Muscle layer of colon (tissue), 2 donors: ENCODE results near the gene GTF2H3.

ENCODE experiments used
- H3K27ac ChIP-seq: one replicate; pipeline ENCODE4 v1.7.0; 2013; ENCODE audit warnings: low read depth, mild to moderate bottlenecking, low read length, moderate library complexity
- H3K27me3 ChIP-seq, 2 donors: one replicate each; pipeline ENCODE4 v1.7.0; 2013; ENCODE audit warnings: low read length in 2 of 2, mild to moderate bottlenecking in 2 of 2; ENCODE audit not compliant: insufficient read depth in 2 of 2, control insufficient read depth in 1 of 2
- H3K36me3 ChIP-seq: one replicate; pipeline ENCODE4 v1.7.0; 2013; ENCODE audit warnings: mild to moderate bottlenecking, low read length; ENCODE audit not compliant: insufficient read depth
- H3K4me1 ChIP-seq: one replicate; pipeline ENCODE4 v1.7.0; 2013; ENCODE audit warnings: mild to moderate bottlenecking, low read length; ENCODE audit not compliant: insufficient read depth
- H3K4me3 ChIP-seq, 2 donors: one replicate each; pipeline ENCODE4 v1.7.0; 2013; ENCODE audit warnings: low read length in 2 of 2, low read depth in 1 of 2, mild to moderate bottlenecking in 1 of 2, moderate library complexity in 1 of 2
- H3K9ac ChIP-seq: one replicate; pipeline ENCODE4 v1.7.0; 2013; ENCODE audit warnings: low read length
- H3K9me3 ChIP-seq: one replicate; pipeline ENCODE4 v1.7.0; 2013; ENCODE audit warnings: mild to moderate bottlenecking, low read length
- donor health status: abdominal sarcoma.
- donor health status: Adenocarcinoma of cecum.

Gene GTF2H3

DNA sequence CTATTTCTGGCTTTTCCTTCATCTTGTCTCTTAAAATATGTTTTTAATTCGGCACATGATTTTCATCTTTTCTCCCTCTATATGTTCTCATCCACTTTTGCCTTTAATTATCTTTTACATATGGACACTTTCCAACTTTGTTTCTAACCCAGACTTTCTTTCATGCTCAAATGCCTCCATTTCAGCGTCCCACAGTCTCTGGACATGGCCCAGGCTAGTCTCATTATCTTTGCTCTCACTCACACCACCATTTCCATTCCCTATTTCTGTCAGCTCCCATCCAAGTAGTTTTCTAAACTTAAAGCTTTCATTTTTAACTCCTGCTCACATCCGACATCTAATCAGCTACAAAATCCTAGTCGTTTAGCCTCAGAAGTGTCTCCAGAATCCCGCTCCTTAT, 14.8 kb downstream of the GTF2H3 start:
- peaks cover 33% of the 10 kb centered on the region for H3K36me3 ChIP-seq
- H3K9me3 ChIP-seq, result no peaks in the 10 kb centered on the region
- H3K27me3 ChIP-seq, result no peaks in the 10 kb centered on the region
- no peaks in the 10 kb centered on the region for H3K4me1 ChIP-seq
- no peak overlapping the region for H3K9ac ChIP-seq
- H3K27ac ChIP-seq, result no peak overlapping the region
- H3K4me3 ChIP-seq, result no peak overlapping the region

DNA sequence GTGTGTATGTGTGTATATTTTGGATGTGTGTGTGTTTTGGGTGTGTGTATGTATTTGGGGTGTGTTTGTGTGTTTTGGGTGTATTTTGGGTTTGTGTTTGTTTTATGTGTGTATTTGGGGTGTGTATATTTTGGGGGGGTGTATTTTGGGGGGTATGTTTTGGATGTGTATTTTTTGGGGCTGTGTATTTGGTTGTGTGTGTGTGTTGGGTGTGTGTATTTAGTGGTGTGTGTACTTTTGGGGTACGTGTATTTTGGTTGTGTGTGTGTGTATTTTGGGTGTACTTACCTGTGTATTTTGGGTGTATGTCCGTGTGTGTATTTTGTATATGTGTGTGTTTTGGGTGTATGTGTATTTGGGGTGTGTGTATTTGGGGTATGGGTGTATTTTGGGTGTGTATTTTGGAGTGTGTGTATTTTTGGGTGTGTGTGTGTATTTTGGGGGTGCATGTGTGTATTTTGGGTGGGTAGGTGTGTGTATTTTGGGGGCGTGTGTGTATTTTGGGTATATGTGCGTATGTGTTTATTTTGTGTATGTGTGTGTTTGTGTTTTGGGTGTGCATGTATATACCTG, 20.6 kb downstream of the GTF2H3 start:
- Histone ChIP-seq H3K9me3 (no peaks in the 10 kb centered on the region), H3K36me3 (peaks cover 28% of the 10 kb centered on the region), H3K9ac (no peak overlapping the region)

GRCh38 chr12:123655420-123655819, 21.8 kb downstream of the GTF2H3 start:
- no peak overlapping the region for H3K27ac ChIP-seq
- no peak overlapping the region for H3K4me3 ChIP-seq
- H3K36me3 ChIP-seq, result peaks cover 31% of the 10 kb centered on the region
- H3K9ac ChIP-seq, result no peak overlapping the region
- no peaks in the 10 kb centered on the region for H3K4me1 ChIP-seq
- H3K9me3 ChIP-seq, result no peaks in the 10 kb centered on the region
- H3K27me3 ChIP-seq, result no peaks in the 10 kb centered on the region

More for the DNA sequence above, 20.6 kb downstream of the GTF2H3 start:
- H3K4me1 ChIP-seq, result no peaks in the 10 kb centered on the region
- no peak overlapping the region for H3K27ac ChIP-seq
- no peak overlapping the region for H3K4me3 ChIP-seq
- no peaks in the 10 kb centered on the region for H3K27me3 ChIP-seq

DNA sequence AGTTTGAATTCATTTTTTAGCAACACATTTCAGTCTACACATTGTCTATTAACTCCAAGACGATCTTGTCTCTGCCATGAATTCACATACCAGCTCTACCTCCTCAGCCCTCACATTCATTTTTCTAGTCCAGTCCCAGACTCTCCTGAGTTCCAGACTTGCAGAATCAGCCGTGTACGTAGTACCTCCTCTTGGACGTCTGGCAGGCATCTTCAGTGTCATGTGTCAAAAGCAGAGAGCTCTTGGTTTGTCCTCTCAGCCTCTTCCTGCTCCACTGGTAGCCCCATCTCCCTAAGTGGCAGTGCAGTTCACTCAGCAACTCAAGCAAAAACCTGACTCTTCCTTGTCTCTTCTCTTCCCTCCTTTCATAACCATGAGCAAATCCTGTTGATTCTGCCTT, 22.8 kb downstream of the GTF2H3 start:
- H3K27ac ChIP-seq, result no peak overlapping the region
- H3K36me3 ChIP-seq, result peaks cover 33% of the 10 kb centered on the region

GRCh38 chr12:123657211-123657610, 23.6 kb downstream of the GTF2H3 start:
- Histone ChIP-seq H3K9me3 (no peaks in the 10 kb centered on the region), H3K36me3 (peaks cover 28% of the 10 kb centered on the region), H3K9ac (no peak overlapping the region)

More for the DNA sequence above, 22.8 kb downstream of the GTF2H3 start:
- no peaks in the 10 kb centered on the region for H3K27me3 ChIP-seq
- H3K9me3 ChIP-seq, result no peaks in the 10 kb centered on the region
- H3K9ac ChIP-seq, result no peak overlapping the region
- no peak overlapping the region for H3K4me3 ChIP-seq
- H3K4me1 ChIP-seq, result no peaks in the 10 kb centered on the region

GRCh38 chr12:123659996-123660727, 26.5 kb downstream of the GTF2H3 start:
- H3K4me3 ChIP-seq, result no peak overlapping the region
- H3K36me3 ChIP-seq, result peaks cover 28% of the 10 kb centered on the region
- H3K4me1 ChIP-seq, result no peaks in the 10 kb centered on the region
- H3K27ac ChIP-seq, result no peak overlapping the region
- no peak overlapping the region for H3K9ac ChIP-seq
- no peaks in the 10 kb centered on the region for H3K9me3 ChIP-seq
- H3K27me3 ChIP-seq, result no peaks in the 10 kb centered on the region

More at GRCh38 chr12:123657211-123657610, 23.6 kb downstream of the GTF2H3 start:
- H3K4me3 ChIP-seq, result no peak overlapping the region
- no peaks in the 10 kb centered on the region for H3K27me3 ChIP-seq
- H3K4me1 ChIP-seq, result no peaks in the 10 kb centered on the region
- H3K27ac ChIP-seq, result no peak overlapping the region

DNA sequence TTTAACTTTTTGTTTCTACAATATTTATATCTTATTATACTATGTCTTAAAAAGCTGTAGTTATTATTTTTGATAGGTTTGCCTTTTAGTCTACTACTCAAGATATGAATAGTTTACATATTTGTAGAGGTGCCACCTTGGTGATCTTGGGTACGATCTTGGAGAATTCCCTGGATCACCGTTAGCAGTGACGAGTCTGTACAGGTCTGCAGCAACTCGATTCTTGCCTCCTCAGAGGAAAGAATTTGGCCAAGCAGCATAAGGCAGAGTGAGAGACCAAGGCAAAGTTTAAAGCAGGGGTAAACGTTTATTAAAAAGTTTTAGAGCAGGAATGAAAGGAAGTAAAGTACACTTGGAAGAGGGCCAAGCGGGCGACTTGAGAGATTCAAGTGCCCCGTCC, 34.1 kb downstream of the GTF2H3 start:
- H3K4me3 ChIP-seq, result no peak overlapping the region
- peaks cover 10% of the 10 kb centered on the region for H3K4me1 ChIP-seq
- no peak overlapping the region for H3K27ac ChIP-seq
- no peaks in the 10 kb centered on the region for H3K9me3 ChIP-seq
- H3K9ac ChIP-seq, result no peak overlapping the region
- H3K27me3 ChIP-seq, result no peaks in the 10 kb centered on the region
- H3K36me3 ChIP-seq, result no peaks in the 10 kb centered on the region

- Histone ChIP-seq H3K36me3 (peaks cover 19% of the 10 kb centered on the region), H3K4me1 (peaks cover 10% of the 10 kb centered on the region), H3K4me3 (peak within 1 kb of the TSS; percentile 96), H3K27me3 (no peaks in the 10 kb centered on the region), H3K9ac (peak within 1 kb of the TSS; percentile 36), H3K27ac (peak within 1 kb of the TSS; percentile 52), H3K9me3 (no peaks in the 10 kb centered on the region)
Measured at GRCh38 chr12:123670882-123671728, 37.5 kb downstream of the GTF2H3 start, which contains the start of gene TCTN2. Gene TCTN2 (plus strand): TSS chr12:123671113. CDS start chr12:123671241, 128 bp downstream.

GRCh38 chr12:123671876-123672275, 38.2 kb downstream of the GTF2H3 start:
- peaks cover 22% of the 10 kb centered on the region for H3K36me3 ChIP-seq
- H3K4me3 ChIP-seq, result peak overlapping the region; percentile 96
- H3K27me3 ChIP-seq, result no peaks in the 10 kb centered on the region
- H3K9ac ChIP-seq, result no peak overlapping the region
- H3K27ac ChIP-seq, result no peak overlapping the region
- peaks cover 10% of the 10 kb centered on the region for H3K4me1 ChIP-seq
- no peaks in the 10 kb centered on the region for H3K9me3 ChIP-seq

- H3K27me3 ChIP-seq, result no peaks in the 10 kb centered on the region
- no peak overlapping the region for H3K9ac ChIP-seq
- no peaks in the 10 kb centered on the region for H3K9me3 ChIP-seq
- H3K4me3 ChIP-seq, result no peak overlapping the region
- peaks cover 10% of the 10 kb centered on the region for H3K4me1 ChIP-seq
- H3K36me3 ChIP-seq, result peaks cover 30% of the 10 kb centered on the region
- H3K27ac ChIP-seq, result no peak overlapping the region
Measured at GRCh38 chr12:123675436-123675835, 41.8 kb downstream of the GTF2H3 start.

- no peaks in the 10 kb centered on the region for H3K9me3 ChIP-seq
- no peak overlapping the region for H3K9ac ChIP-seq
- peaks cover 39% of the 10 kb centered on the region for H3K36me3 ChIP-seq
- peaks cover 6% of the 10 kb centered on the region for H3K4me1 ChIP-seq
- no peaks in the 10 kb centered on the region for H3K27me3 ChIP-seq
- H3K27ac ChIP-seq, result no peak overlapping the region
- H3K4me3 ChIP-seq, result no peak overlapping the region
Measured at GRCh38 chr12:123676616-123677320, 43.1 kb downstream of the GTF2H3 start.
